Ishikawa (cell line): ENCODE measurements around the gene SYNDIG1.

Source experiments
- CEBPB ChIP-seq: IDR thresholded peaks from 2 replicates; pipeline ENCODE4 v1.6.1; 2012
- CREB1 ChIP-seq: IDR thresholded peaks from 2 replicates; pipeline ENCODE4 v1.6.1; 2012; ENCODE audit warnings: low read depth
- EGR1 ChIP-seq: IDR thresholded peaks from 2 replicates; pipeline ENCODE4 v1.6.1; 2012
- EP300 ChIP-seq: IDR thresholded peaks from 2 replicates; pipeline ENCODE4 v1.6.1; 2012; ENCODE audit warnings: borderline replicate concordance
- FOXM1 ChIP-seq: IDR thresholded peaks from 2 replicates; pipeline ENCODE4 v1.6.1; 2012; ENCODE audit warnings: low read depth, borderline replicate concordance
- NFIC ChIP-seq: IDR thresholded peaks from 2 replicates; pipeline ENCODE4 v1.6.1; 2012
- RAD21 ChIP-seq: IDR thresholded peaks from 2 replicates; pipeline ENCODE4 v1.6.1; 2012; ENCODE audit warnings: low read depth
- TAF1 ChIP-seq: IDR thresholded peaks from 2 replicates; pipeline ENCODE4 v1.6.1; 2012; ENCODE audit warnings: low read depth, mild to moderate bottlenecking
- TCF12 ChIP-seq: IDR thresholded peaks from 2 replicates; pipeline ENCODE4 v1.6.1; 2012; ENCODE audit warnings: low read depth
- TEAD4 ChIP-seq: IDR thresholded peaks from 2 replicates; pipeline ENCODE4 v1.6.1; 2012
- YY1 ChIP-seq: IDR thresholded peaks from 2 replicates; pipeline ENCODE4 v1.6.1; 2012; ENCODE audit warnings: low read depth
- ZBTB7A ChIP-seq: IDR thresholded peaks from 2 replicates; pipeline ENCODE4 v1.6.1; 2012; ENCODE audit warnings: low read depth
- TF ChIP-seq, protein P1 (sequence below): IDR thresholded peaks from 2 replicates; pipeline ENCODE4 v1.6.1; 2012; ENCODE audit warnings: low read depth, mild to moderate bottlenecking
- TF ChIP-seq, protein P2 (sequence below): IDR thresholded peaks from 2 replicates; pipeline ENCODE4 v1.6.1; 2012
- TF ChIP-seq, protein P3 (sequence below): IDR thresholded peaks from 2 replicates; pipeline ENCODE4 v1.6.1; 2012

The SYNDIG1 gene

DNA sequence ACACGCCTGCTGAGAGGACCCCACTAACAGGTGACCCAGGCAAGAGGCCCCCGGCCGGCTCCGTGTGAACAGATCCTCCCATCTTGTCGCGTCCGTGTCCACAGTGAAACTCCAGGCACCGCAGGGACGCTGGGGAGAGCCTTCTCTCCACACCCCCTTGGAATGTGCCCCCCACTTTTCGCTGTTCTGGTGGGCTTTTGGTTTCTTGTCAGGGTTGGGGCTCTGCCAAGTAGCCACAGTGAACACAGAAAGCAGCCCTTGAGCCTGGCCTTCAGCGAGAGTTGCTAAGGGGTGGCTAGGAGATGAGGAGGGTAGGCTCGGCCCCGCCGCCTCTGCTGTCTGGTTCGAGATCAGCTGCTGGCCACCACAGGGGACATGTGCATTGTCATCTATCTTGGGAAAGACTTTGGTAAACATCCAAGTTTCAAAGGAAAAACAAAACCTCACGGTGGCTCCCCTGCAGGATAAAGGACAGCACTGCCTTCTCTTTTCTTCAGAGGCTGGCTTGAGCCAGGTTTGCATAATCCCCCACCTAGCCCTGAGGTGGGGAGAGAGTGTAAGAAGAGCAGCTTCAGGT, 22.7 kb downstream of the SYNDIG1 start:
- TF ChIP-seq NFIC = no peak
- TF ChIP-seq, protein P1, sequence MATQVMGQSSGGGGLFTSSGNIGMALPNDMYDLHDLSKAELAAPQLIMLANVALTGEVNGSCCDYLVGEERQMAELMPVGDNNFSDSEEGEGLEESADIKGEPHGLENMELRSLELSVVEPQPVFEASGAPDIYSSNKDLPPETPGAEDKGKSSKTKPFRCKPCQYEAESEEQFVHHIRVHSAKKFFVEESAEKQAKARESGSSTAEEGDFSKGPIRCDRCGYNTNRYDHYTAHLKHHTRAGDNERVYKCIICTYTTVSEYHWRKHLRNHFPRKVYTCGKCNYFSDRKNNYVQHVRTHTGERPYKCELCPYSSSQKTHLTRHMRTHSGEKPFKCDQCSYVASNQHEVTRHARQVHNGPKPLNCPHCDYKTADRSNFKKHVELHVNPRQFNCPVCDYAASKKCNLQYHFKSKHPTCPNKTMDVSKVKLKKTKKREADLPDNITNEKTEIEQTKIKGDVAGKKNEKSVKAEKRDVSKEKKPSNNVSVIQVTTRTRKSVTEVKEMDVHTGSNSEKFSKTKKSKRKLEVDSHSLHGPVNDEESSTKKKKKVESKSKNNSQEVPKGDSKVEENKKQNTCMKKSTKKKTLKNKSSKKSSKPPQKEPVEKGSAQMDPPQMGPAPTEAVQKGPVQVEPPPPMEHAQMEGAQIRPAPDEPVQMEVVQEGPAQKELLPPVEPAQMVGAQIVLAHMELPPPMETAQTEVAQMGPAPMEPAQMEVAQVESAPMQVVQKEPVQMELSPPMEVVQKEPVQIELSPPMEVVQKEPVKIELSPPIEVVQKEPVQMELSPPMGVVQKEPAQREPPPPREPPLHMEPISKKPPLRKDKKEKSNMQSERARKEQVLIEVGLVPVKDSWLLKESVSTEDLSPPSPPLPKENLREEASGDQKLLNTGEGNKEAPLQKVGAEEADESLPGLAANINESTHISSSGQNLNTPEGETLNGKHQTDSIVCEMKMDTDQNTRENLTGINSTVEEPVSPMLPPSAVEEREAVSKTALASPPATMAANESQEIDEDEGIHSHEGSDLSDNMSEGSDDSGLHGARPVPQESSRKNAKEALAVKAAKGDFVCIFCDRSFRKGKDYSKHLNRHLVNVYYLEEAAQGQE = no peak
- TF ChIP-seq, protein P2, sequence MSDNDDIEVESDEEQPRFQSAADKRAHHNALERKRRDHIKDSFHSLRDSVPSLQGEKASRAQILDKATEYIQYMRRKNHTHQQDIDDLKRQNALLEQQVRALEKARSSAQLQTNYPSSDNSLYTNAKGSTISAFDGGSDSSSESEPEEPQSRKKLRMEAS = no peak
- no peak for TF ChIP-seq TEAD4
- no peak for TF ChIP-seq YY1
- no peak for TF ChIP-seq TCF12
- no peak for TF ChIP-seq EGR1
- TF ChIP-seq CREB1 = no peak
- TF ChIP-seq ZBTB7A = no peak
- no peak for TF ChIP-seq TAF1
- TF ChIP-seq CEBPB = no peak
- no peak for TF ChIP-seq FOXM1
- TF ChIP-seq, protein P3, sequence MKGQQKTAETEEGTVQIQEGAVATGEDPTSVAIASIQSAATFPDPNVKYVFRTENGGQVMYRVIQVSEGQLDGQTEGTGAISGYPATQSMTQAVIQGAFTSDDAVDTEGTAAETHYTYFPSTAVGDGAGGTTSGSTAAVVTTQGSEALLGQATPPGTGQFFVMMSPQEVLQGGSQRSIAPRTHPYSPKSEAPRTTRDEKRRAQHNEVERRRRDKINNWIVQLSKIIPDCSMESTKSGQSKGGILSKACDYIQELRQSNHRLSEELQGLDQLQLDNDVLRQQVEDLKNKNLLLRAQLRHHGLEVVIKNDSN = no peak
- no peak for TF ChIP-seq EP300
- no peak for TF ChIP-seq RAD21

DNA sequence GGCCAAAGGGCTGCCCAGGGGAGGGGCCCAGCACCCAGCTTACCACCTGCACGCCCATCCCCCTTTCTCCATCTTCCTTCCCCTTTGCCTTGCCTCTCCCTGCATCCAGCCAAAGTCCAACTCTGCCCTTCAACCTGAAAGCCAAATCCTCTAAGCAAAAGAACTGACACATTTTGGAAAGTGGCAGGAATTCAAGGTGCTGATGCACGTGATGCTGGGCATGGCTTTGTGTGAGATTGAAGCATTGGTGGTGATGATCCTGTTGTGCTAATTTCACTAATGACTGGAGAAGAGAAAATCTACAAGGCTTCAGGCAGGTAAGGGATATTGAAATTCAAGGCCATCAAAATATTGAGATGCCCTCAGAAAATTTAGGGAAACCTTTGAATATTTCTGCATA, 23.3 kb downstream of the SYNDIG1 start:
- TF ChIP-seq EGR1 (no peak), CEBPB (no peak), ZBTB7A (no peak), EP300 (no peak), NFIC (no peak), FOXM1 (no peak), TCF12 (no peak), TEAD4 (no peak), YY1 (no peak), CREB1 (no peak), TAF1 (no peak)
- TF ChIP-seq, protein P2 = no peak
- TF ChIP-seq, protein P1 = no peak
- TF ChIP-seq, protein P3 = no peak

DNA sequence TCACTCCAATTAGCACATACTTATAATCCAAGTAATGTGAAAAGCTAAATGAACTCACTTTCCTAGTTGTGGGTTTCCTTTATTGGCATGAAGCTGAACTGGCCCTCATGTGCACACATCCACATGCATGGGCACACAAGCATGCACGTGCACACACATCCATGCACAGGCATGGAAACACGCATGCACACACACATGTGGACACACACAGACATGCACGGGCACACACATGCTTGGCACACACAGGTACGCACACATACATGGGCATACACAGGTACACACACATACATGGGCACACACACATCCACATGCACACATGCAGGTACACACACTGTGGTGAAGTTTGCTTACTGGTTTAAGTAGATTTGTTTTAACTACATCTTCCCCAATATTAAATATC, 23.8 kb downstream of the SYNDIG1 start:
- no peak for TF ChIP-seq TAF1
- no peak for TF ChIP-seq RAD21
- no peak for TF ChIP-seq TCF12
- no peak for TF ChIP-seq YY1
- no peak for TF ChIP-seq TEAD4
- no peak for TF ChIP-seq NFIC
- no peak for TF ChIP-seq EGR1
- TF ChIP-seq FOXM1 = no peak
- no peak for TF ChIP-seq ZBTB7A
- TF ChIP-seq, protein P2 = no peak
- TF ChIP-seq, protein P1 = no peak
- TF ChIP-seq, protein P3 = no peak
- TF ChIP-seq CREB1 = no peak
- no peak for TF ChIP-seq CEBPB
- TF ChIP-seq EP300 = no peak
